Endothelial cell of umbilical vein (primary cell): Measurements from ENCODE around the gene SLC37A1. TPM values are rescaled to one million over a fixed set of nuclear protein-coding genes. Genes with fewer than 3 reads are reported as not detected.

ENCODE experiments used
- BruUV-seq: library from RNA; stranded (reverse); fragments of 400-500 nt; replicated peaks from 2 replicates; lab custom pipeline; 2021; lab: Mats Ljungman, UMichigan
- CTCF ChIA-PET: fragments of 300-600, 350-600 bp; sonication (Branson Sonifier 250); formaldehyde crosslinking; loops from one replicate; lab custom pipeline; 2021; ENCODE audit warnings: antibody characterized with exemption, inconsistent platforms; lab: Charles Lee
- POLR2A ChIA-PET: fragments of 300-600, 350-600 bp; sonication (Branson Sonifier 250); formaldehyde crosslinking; loops from one replicate; lab custom pipeline; 2021; ENCODE audit warnings: antibody characterized with exemption, inconsistent platforms; lab: Charles Lee
- DNase-seq: peaks from one replicate; pipeline ENCODE4 v3.0.0-alpha.2; 2011; ENCODE audit warnings: low read depth, low spot score
- FAIRE-seq: peaks from 2 replicates; lab custom pipeline; 2011; peaks lifted over from hg19 to GRCh38; lab: Jason Lieb, UNC
- H2AFZ ChIP-seq: 2 replicates; pipeline ENCODE4 v1.6.0; 2012; ENCODE audit warnings: low read depth, low read length, control low read depth, inconsistent platforms
- H3K27ac ChIP-seq: 2 replicates; pipeline ENCODE4 v1.5.1; 2011; ENCODE audit warnings: low read depth, mild to moderate bottlenecking, control low read depth, low read length, moderate library complexity; ENCODE audit not compliant: insufficient read depth
- H3K27me3 ChIP-seq, 2 experiments: 2 replicates each; pipeline versions ENCODE4 v1.6.0 to v1.6.1; 2011; ENCODE audit warnings: low read length in 2 of 2, mixed read lengths in 1 of 2; ENCODE audit not compliant: control insufficient read depth in 2 of 2, insufficient read depth in 2 of 2
- H3K36me3 ChIP-seq, 2 experiments: 2 replicates in 1 of 2; 3 replicates in 1 of 2; pipeline ENCODE4 v1.5.1; 2011; ENCODE audit warnings: low read length in 2 of 2, mild to moderate bottlenecking in 1 of 2, moderate library complexity in 1 of 2; ENCODE audit not compliant: control insufficient read depth in 2 of 2, insufficient read depth in 2 of 2; ENCODE audit errors: extremely low read depth in 1 of 2
- H3K4me1 ChIP-seq: 3 replicates; pipeline ENCODE4 v1.5.1; 2011; ENCODE audit warnings: mild to moderate bottlenecking, low read length; ENCODE audit not compliant: control insufficient read depth, insufficient read depth; ENCODE audit errors: extremely low read depth
- H3K4me2 ChIP-seq: 2 replicates; pipeline ENCODE4 v1.6.1; 2011; ENCODE audit warnings: low read length, control low read depth, mixed read lengths; ENCODE audit not compliant: insufficient read depth
- H3K4me3 ChIP-seq, 3 experiments: fragments of 200-600 bp in 1 of 3; sonication (generic), shearing (Covaris generic) in 1 of 3; replicated peaks in 1 of 3; 2 replicates each; pipeline ENCODE4 v1.5.1; 2011 to 2016; ENCODE audit warnings: control low read depth in 3 of 3, low read length in 3 of 3, mild to moderate bottlenecking in 2 of 3, inconsistent platforms in 1 of 3, low read depth in 1 of 3, moderate library complexity in 1 of 3; ENCODE audit not compliant: insufficient read depth in 1 of 3
- H3K79me2 ChIP-seq: 2 replicates; pipeline ENCODE4 v1.6.0; 2012; ENCODE audit warnings: low read length, inconsistent platforms; ENCODE audit not compliant: control insufficient read depth, insufficient read depth
- H3K9ac ChIP-seq: replicated peaks from 2 replicates; pipeline ENCODE3; 2011; ENCODE audit warnings: low read length, control low read depth; ENCODE audit not compliant: insufficient read depth; ENCODE audit errors: extremely low read depth
- H3K9me1 ChIP-seq: replicated peaks from 3 replicates; pipeline ENCODE4 v1.6.0; 2011; ENCODE audit warnings: mild to moderate bottlenecking, low read length; ENCODE audit not compliant: control insufficient read depth, insufficient read depth; ENCODE audit errors: extremely low read depth
- H3K9me3 ChIP-seq: replicated peaks from 2 replicates; pipeline ENCODE4 v1.5.1; 2012; ENCODE audit warnings: low read length, inconsistent platforms; ENCODE audit not compliant: control insufficient read depth, insufficient read depth
- H4K20me1 ChIP-seq: replicated peaks from 2 replicates; pipeline ENCODE3; 2011; ENCODE audit warnings: mild to moderate bottlenecking, low read length; ENCODE audit not compliant: control insufficient read depth, insufficient read depth; ENCODE audit errors: extremely low read depth
- EZH2 ChIP-seq: IDR thresholded peaks from 2 replicates; pipeline ENCODE4 v1.6.1; 2012; ENCODE audit warnings: borderline replicate concordance, low read depth, mild to moderate bottlenecking, moderate library complexity, low read length, inconsistent platforms; ENCODE audit not compliant: severe bottlenecking
- FOS ChIP-seq: IDR thresholded peaks from 2 replicates; pipeline ENCODE4 v1.6.1; 2011; ENCODE audit warnings: mild to moderate bottlenecking, low read length, moderate library complexity, borderline replicate concordance; ENCODE audit not compliant: insufficient read depth
- JUN ChIP-seq: IDR thresholded peaks from 2 replicates; pipeline ENCODE4 v1.6.1; 2011; ENCODE audit warnings: borderline replicate concordance, low read depth; ENCODE audit not compliant: insufficient read length, insufficient read depth
- MYC ChIP-seq: IDR thresholded peaks from one replicate; pipeline ENCODE4 v1.6.1; 2011; ENCODE audit warnings: mild to moderate bottlenecking, low read depth, low read length
- dilution Hi-C: fragments of 300-500 bp; cut with MboI; formaldehyde crosslinking; loops from one replicate; pipeline ENCODE4 v1.15.0; 2019; ENCODE audit warnings: low sequenced_read_pairs; ENCODE audit not compliant: extremely low pct_ligation_motif_present
- intact Hi-C: fragments of 100-400 bp; cut with micrococcal nuclease; formaldehyde crosslinking; loops from one replicate; pipeline ENCODE4 v1.10.0; 2022
- polyA plus RNA-seq, 4 experiments: library from polyadenylated mRNA; depleted of rRNA in 3 of 4; stranded (reverse) in 3 of 4; unstranded in 1 of 4; fragments of >200 nt; gene quantifications; 2 replicates each; pipeline versions ENCODE4 v1.2.1 to v1.2.3, GENCODE V29; 2011 to 2012; ENCODE audit warnings: missing spikeins in 1 of 4
- total RNA-seq: library from RNA; stranded (reverse); gene quantifications from 2 replicates; pipeline ENCODE4 v1.2.3, GENCODE V29; 2021
- TF ChIP-seq, protein P1 (sequence below), 2 donors: IDR thresholded peaks; 1 replicate in 1 of 2; 2 replicates in 1 of 2; pipeline ENCODE4 v1.5.1; 2011; ENCODE audit warnings: low read length in 2 of 2, mild to moderate bottlenecking in 2 of 2, moderate library complexity in 2 of 2, control low read depth in 1 of 2, inconsistent platforms in 1 of 2, low read depth in 1 of 2; ENCODE audit not compliant: insufficient read depth in 1 of 2; ENCODE audit errors: extremely low read depth in 1 of 2

Gene SLC37A1
- total and polyA plus RNA-seq, 2 donors (not counting 3 experiments of a cell fraction or from before 2014, with no cell fraction given) = 4.7 to 7.6 TPM

DNA sequence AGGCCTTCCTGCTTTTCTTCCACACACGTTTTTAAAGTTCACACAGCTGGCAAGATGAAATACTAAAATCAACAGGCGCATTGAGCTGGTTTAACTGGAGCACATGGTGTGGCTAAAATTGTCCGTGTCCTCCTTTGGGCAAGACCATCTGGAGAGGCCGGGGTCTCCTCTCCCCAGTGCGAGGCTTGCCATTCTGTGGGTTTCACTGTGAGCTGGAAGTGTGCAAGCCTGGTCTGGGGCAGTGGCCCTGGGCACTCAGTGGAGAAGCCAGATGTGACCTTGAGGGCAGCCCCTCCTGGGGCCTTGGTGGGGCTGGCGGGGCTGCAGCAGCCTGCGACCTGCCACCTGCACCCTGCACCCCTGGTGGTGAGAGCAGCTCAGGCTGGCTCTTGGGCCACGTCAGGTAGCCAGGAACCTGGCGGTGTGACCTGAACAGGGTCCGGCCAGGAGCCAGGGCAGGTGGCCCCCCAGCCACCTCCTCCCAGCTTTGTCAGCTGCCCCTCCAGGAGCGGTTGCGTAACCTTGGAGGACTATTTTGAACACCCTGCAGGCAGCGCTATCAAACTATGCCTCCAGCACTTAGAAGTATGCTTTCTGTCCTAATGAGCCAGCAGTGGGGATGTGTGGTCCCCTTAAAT, 52.4 kb downstream of the SLC37A1 start:
- Histone ChIP-seq H3K9ac (no peak overlapping the region), H3K4me1 (no peaks in the 10 kb centered on the region), H3K9me3 (no peaks in the 10 kb centered on the region), H3K79me2 (no peaks in the 10 kb centered on the region), H3K4me2 (no peak overlapping the region), H2AFZ (no peak overlapping the region), H3K4me3 (no peak overlapping the region), H3K36me3 (no peaks in the 10 kb centered on the region), H3K9me1 (no peaks in the 10 kb centered on the region), H3K27me3 (no peaks in the 10 kb centered on the region), H3K27ac (no peak overlapping the region), H4K20me1 (no peaks in the 10 kb centered on the region)
- no TSS peak for BruUV-seq
- no peak for FAIRE-seq
- TF ChIP-seq, protein P1, sequence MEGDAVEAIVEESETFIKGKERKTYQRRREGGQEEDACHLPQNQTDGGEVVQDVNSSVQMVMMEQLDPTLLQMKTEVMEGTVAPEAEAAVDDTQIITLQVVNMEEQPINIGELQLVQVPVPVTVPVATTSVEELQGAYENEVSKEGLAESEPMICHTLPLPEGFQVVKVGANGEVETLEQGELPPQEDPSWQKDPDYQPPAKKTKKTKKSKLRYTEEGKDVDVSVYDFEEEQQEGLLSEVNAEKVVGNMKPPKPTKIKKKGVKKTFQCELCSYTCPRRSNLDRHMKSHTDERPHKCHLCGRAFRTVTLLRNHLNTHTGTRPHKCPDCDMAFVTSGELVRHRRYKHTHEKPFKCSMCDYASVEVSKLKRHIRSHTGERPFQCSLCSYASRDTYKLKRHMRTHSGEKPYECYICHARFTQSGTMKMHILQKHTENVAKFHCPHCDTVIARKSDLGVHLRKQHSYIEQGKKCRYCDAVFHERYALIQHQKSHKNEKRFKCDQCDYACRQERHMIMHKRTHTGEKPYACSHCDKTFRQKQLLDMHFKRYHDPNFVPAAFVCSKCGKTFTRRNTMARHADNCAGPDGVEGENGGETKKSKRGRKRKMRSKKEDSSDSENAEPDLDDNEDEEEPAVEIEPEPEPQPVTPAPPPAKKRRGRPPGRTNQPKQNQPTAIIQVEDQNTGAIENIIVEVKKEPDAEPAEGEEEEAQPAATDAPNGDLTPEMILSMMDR (IDR thresholded peaks at IDR 0.05; ENCODE audit: extremely low read depth in 1 of 2, insufficient read depth in 1 of 2, low read depth in 1 of 2, low read length in 2 of 2) = no peak
- TF ChIP-seq EZH2 = no peak
- TF ChIP-seq MYC = no peak
- TF ChIP-seq JUN = no peak
- TF ChIP-seq FOS = no peak
- DNase-seq = no peak
- POLR2A ChIA-PET = no interaction called here
- CTCF ChIA-PET = no interaction called here
- dilution Hi-C loops = no loop called here
- intact Hi-C loops = no loop called here
